ENCODE data around the gene ANGPT4.

The ANGPT4 gene

DNA sequence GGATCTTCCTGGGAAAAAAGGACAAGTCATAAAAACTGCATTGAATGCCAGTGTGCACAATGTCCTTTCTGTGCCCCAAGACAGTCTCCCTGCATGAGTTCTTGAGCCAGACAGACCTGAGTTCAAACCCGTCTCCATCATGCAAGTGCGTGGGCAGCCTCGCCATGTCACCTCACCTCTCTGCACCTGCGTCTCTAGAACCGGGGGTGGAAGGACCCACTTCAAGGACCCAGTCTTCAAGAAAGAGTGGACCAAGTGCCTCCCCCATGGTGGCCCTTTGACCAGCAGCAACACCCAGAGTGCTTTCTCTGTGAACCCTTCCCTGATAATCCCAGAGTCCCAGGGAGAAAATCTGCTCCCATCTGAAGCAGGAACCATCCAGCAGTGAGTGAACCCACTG lies 23.5 kb upstream of the ANGPT4 start:
- no peak for DNase-seq (ENCODE audit: low read depth)

DNA sequence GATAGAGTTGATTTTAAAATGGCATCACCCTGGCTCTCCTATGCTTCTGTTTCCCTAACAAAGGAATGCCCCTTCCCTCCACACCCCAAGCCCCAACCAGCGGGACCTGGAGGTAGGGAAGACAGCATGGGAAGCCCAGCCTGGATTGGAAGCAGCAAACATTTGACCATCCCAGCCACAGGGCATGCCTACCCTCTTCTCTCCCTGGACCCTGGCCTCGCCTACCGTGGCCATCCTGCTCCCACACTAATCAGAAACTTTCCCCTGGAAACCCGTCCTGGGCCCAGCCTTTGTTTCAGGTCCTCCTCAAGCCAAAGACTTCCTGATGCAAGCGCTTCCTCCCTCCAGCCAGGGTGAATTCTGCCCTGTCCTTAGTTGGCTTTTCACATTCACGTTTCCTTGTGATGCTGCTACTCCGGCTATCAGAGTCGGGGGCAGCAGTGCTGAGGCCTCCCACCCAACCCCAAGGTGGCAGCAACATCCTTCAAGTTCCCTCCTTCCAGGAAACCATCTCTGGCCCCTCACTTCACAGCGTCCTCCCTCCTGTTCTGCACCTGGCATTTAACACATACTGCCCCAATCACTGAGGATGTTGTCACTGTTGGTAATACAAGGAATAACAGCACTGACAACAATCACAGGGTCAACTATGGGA lies 18.2 kb upstream of the ANGPT4 start:
- no peak for DNase-seq (ENCODE audit: low read depth)

DNA sequence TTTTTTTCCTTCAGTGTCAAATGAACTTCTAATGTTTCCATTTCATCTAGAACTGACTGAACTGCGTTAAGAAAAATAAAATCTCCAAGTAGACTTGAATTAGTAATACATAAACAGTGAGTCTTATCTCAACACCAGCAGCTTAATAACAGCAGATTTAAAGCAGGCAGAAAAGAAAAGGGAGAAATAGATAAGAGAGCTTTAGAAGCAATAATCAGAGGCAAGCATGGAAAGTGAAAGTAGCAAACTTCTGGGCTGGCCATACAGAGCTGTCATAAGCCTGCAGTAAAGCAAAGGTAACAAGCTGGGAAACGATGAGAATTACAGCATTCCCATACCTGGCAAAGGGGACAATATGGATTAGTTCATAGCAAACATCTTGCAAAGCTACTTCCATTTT lies 16.9 kb upstream of the ANGPT4 start:
- no peak for DNase-seq (ENCODE audit: low read depth)

DNA sequence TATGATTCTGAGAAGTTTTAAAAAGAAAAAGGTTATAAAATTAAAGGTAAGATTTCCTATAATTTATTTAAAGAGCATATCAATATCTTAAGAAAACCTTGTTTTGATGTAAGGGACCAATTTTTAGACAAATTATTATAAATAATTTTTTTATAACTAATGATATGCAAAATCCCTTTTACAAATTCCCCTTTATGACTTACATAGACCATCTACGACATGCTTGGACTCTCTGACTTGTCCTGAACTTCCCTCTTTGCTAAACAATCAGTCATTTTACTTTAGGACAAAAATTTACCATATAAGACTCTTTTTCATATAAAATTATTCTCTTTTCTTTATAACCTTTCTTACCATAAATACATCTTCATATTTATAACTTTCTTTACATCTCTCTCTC lies 15.3 kb upstream of the ANGPT4 start:
- DNase-seq (ENCODE audit: low read depth) = no peak

DNA sequence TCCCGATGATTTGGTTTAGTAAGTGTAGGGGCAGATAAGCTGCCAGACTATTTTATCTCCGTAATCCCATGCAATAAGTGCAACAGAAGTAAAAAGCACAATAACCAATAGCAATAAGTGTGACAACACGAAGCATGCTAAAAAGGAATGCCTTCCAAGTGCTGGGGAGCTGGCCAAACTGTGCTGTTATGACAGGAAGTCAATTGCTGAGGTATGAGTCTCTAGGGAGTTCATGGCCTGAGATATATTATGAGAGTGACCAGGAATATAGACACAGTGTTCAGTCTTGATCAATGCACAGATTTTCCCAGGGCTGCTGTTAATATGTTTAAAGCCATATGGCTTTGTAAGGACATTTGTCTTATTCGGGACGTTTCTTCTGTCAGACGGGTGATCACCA lies 10.5 kb upstream of the ANGPT4 start:
- DNase-seq (ENCODE audit: low read depth) = no peak

DNA sequence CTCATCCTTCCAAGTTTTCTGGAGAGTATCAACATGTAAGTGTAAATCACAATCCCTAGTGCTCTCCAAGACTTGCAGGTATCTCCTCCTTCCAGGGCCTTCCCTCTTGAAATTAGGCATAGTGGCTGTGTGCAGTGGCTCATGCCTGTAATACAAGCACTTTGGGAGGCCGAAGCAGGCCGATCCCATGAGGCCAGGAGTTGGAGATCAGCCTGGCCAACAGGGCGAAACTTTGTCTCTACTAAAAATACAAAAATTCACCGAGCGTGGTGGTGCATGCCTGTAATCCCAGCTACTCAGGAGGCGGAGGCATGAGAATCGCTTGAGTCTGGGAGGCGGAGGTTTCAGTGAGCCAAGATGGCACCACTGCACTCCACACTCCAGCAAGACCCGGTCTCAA lies 9.4 kb upstream of the ANGPT4 start:
- DNase-seq (ENCODE audit: low read depth) = no peak

DNA sequence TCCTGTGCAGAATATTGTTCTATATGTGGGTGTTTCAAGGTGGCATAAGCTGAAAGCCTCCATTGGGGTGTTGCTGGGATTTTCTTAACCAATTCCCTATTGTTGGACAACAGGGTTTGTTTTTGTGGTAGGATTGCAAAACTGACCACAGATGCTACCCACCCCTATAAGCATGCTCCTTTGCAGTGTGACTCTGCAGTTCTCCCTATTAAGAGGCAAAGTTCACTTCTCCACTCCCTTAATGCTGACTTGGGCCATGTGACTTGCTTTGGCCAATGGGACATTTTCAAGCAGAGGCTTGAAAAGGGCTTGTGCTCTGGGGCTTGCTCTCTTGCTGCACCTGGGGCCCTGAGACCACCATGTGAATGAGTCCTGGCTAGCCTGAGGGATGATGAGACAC lies 8.5 kb upstream of the ANGPT4 start:
- no peak for DNase-seq (ENCODE audit: low read depth)

DNA sequence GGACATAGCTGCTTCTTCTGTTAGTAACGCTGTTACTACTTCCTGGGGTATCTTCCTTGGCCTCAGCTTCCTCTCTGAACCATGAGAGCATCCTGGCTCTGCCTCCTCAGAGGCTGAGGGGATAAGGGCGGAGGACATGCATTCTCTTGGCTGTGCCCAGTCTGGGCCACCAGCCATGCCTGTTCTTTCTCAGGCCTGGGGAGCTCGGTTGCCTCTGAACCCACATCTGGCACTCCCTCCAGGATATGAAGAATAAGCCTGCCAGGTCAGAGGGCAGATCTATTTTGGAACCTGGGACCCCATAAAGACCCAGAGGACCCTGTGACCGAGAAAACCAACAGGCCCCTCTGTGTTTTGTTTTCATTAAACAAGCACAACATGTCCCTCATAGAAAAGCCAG lies 6.6 kb upstream of the ANGPT4 start:
- DNase-seq (ENCODE audit: low read depth) = no peak

DNA sequence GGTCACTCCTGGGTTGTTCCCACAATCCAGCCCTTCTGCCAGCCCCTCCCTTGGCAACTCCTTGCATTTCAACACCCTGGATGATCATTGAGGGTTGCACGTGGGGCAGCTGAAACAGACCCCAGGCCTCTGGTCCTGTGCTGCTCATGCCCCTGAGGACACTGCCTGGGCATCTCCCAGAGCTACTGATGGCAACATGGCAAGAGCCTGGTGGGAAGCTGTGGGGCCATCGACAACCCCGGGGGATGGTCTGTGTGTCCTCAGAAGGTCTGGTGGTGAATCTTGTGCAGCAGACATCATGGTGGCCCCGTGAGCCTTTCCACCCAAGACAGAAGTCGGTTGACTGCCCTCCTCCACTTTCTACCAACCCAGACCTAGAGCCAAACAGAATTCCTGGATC lies 4.9 kb upstream of the ANGPT4 start:
- no peak for DNase-seq (ENCODE audit: low read depth)

DNA sequence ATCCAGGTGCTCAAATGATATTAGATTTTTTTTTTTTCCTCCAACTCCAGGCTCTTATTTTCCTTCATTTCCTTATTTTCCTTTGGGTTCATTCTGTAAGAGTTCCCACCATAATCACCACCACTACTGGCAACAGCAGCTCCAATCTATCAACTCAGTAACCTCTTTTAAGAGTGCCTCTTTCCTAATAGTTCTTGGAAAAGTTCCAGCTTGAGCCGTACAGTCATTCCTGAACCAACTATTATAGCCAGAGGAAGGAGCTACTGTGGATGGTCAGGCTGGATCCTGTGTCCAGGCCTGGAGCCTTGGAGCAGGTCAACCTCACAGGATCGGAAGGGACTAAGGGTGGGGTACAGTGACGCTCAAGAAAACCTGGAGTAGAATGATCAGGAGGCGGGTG lies 4.2 kb upstream of the ANGPT4 start:
- no peak for DNase-seq (ENCODE audit: low read depth)

DNA sequence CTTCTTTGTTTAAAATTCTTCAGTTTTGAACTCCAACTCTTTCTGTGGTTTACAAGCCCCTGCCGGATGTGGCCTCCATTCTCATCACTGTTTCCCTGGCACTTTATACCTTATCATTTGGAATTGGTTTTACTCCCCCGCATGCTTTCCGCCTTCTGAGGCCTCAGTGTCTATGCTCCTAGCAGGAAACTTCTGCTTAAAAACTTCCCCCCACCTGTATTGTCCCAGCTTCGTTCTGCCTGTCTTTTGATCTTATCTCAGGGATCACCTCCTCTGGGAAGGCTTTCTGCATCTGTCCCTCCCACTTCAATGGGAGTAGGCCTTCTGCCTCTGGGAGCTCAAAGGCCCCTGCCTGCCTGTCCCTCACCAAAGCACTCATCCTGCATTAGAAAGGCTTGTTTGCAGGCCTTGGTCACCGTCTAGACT lies 3.4 kb upstream of the ANGPT4 start:
- no peak for DNase-seq (ENCODE audit: low read depth)

DNA sequence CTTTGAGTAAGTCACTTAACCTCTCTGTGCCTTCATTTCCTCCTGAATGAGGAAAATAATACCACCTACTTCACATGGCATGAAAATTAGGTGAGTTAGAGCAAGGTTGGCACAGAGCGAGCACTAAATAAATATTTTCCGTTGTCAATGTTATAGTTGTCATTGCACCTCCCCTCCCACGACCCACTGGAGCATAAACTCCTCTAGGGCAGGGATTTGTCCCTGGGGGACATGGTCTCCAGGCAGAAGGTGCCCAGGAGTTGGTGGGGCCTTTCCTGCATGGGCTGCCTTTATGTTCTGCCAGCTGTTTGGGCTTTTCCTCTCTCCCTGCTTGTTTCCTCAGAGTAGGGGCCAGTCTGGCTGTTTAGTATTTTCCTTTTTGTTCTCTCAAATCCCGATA lies 1.3 kb upstream of the ANGPT4 start:
- no peak for DNase-seq (ENCODE audit: low read depth)

DNA sequence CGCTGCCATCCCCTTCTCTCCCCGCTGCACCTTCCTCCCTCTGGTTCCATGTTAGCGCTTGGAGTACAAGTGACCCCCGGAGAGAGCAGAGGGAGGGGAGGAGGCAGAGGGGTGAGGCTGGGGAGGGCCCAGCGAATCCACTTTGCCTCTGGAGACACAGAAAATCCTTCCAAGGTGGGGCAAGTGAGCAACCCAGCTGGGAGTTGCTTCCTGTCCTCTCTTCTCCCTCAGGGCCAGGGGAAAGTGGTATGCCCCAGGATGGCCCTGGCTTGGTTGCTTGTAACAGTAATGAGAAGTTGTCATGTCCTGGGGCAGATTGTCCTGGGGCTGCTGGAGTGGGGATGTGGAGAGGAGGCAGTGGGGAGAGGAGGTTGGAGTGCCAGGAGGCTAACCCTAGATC lies 691 bp upstream of the ANGPT4 start:
- no peak for DNase-seq (ENCODE audit: low read depth)

DNA sequence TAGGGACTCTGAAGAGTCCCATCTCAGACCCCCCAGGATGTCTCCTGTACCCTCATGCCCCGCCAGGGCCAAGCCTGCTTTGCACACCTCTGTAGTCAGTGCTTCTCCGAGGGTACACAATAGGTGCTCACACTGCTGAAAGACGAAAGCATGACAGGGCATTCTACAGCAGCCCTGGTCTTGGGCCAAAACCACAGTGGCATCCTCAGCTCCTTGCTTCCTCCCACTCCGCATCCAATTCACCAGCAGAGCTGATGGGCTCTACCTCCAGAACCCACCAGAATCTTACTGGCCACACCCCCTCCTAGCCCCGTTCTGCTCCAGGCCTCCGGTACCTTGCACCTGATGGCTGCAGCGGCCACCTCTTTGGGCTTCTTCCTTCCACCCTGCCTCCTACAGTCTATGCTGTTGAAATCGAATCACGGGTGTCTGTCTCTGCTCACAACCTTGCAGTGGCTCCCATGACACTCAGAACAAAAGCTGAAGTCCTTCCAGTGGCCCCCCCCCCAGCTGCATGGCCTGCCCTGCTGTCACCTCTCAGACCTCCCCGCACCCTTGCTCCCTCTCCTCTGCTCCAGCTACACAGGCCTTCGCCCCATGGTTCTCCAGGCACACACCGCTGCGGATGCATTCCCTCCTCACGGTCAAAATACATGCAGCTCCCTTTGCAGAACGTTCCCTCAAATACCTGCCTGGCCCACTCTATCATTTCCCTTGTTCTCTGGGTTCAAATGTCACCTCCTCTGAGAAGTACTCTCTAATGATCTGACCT lies 1.2 kb downstream of the ANGPT4 start:
- no peak for DNase-seq (ENCODE audit: low read depth)

DNA sequence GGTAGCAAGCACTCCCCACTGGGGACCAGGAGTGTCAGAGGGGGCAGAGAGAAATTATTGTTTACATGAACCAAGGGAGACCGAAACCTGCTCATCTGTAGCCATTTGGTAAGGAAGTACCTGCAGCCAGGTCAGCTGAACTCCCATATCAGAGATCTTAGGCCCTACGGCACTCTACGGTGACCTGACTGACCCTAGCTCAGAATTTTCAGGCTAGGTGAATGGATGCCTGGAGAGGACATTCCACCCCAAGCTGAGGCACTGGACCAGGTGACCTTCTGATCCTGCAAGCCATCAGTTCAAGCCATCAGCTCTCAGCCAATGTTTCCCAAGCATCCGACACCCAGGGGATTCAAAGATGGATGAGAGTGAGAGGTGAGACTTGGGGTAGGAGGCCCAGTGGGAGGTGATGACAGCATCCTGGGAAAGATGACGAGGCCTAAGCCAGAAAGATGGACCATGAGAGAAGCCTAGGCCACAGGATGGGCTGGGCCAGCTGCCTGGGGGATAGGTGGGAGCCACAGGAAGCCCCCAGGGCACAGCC lies 2.8 kb downstream of the ANGPT4 start:
- DNase-seq (ENCODE audit: low read depth) = no peak

DNA sequence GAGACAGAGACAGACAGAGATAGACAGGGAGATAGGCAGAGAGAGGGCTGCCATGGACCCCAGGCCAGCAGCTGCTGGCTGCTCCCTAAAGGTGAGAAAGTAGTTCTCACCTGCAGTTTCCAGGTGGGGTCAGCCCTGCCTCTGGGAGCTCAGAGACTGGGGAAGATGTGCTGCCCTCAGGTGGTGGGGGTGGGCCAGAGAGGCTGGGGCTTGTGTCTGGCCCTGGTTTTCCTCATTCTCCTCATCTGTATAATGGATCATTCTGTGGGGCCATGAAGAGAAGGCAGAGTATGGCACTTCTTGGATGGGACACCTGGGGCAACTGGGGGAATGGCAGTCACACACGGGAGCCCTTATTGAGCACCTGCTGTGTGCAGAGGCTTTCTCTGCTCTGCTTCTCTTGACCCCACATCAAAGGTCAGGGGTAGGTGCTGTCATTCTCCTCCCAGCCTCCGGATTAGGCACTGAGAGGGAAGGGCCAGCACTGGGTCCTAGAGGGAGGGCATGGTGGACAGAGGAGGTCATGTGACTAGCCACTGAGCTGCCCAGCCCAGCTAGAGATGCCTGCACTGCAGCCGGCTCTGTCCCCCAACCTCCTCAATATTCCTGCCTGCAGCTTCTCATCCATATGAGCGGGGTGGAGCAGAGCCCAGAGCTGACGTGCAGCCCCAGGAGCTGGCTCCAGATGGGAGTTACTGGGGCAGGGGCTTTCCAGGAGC lies 4.1 kb downstream of the ANGPT4 start:
- no peak for DNase-seq (ENCODE audit: low read depth)

DNA sequence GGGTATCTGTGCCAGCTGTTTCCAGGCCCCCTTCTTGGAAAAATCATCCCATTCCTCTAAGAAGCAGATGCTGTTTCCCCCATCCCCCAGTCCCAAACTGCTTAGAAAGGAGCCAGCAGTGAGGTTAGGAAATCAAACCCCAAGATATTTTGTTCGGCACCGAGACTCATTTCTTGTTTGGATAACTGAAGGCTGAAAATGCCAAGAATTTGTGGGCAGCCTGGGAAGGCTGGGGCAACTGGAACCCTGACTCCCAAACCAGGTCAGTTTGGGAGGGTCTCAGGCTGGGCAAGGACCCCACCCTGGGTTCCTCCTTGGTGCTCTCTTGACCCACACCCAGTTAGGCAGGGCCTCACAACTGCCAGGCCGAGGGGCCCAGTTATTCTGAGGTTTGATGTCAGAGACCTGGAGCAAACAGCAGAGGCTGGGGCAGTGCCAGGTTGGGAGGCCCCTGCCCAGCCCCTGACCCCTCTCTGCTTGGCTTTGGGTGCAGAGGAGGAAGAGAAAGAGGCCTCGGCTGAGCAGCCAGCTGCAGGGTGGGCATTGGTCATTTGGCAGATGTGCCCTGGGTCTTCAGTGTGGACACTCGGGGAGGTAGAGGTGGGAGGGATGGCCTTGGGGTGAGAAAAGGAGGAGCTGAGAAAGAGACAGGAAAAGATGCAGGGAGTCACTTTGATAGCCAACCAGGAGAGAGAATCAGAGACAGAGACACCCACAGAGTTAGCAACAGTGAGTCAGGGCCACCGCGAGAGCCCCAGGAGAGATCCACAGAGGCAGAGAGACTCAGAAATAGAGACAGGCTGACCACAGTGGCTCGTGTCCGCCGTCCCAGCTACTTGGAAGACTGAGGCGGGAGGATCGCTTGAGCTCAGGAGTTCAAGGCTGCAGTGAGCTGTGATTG lies 5.0 kb downstream of the ANGPT4 start:
- DNase-seq (ENCODE audit: low read depth) = no peak

DNA sequence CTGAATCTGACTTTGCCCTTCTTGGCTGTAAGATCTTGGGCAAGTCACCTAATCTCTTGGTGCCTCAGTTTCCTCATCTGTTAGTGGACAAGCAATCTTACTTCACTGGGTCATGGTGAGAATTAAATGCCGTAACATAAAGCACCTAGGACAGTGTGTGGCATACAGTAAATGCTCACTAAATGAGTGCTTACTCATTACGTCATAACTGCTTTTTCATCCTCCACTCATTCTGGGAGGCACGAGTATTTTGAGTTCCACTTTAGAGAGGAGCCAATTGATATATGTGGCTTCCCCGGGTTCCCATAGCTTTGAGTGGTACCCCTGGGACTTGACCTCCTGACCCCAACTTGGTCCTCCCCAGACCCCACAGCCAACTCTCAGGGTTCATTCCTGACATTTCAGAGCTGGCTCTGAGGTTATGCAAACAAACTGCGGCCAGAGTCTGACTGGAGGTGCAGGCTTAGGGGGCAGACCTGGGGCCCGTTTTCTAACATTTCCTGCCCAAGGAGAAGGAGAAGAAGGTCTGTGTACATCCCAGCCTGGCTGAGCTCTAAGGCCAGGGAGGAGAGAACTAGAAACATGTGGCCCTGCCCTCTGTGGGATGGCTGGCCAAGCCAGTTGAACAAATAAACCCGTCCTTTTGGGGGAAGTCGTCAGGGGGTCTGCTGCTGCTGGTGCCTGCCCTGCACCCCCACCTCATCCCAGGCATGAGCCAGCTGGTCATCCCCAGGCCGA lies 5.8 kb downstream of the ANGPT4 start:
- no peak for DNase-seq (ENCODE audit: low read depth)

DNA sequence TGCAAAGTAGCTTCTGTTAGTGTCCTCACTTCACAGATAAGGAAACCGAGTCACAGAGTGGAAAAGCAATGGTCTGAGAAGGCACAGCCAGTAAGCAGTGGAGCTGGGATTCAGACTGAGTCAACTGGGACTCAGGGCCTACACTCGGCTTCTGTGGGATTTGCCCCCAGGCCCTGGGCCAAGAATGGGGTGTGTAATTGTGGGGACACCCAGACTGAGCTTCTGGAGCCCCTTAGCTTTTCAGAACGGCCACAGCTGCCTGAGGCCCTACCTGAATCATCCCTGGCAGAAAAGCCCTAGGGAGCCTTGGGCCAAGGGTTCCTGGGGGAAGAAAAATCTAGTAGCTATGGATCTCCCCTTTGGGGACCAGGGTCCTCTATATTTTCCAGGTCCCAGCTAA lies 6.5 kb downstream of the ANGPT4 start:
- no peak for DNase-seq (ENCODE audit: low read depth)

DNA sequence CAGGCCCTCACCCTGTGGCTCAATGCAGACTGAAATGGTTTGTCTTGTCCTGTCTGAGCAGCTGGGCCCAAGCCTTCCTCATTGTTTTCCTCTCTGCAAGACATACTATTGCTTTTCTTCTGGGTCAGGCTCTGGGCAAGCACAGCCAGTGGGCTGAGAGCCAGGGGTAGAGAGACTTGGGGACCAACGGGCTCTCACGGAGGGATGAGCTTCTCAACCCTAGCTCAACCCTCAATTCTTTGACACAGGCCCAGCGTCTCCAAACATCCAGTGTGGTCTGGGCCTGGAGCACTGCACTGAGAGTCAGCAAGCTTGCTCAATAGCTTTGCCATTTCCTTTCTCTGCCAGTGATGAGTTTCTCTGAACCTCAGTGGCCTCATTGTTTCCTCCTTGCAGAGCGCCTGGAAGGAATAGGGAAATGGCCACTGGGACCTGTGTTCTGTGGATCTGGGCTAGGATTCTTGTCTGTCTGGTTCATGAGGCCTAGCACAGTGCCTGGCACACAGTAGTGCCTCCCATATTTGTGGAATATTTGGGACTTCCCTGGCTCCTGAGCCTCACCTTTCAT lies 9.3 kb downstream of the ANGPT4 start:
- no peak for DNase-seq (ENCODE audit: low read depth)

DNA sequence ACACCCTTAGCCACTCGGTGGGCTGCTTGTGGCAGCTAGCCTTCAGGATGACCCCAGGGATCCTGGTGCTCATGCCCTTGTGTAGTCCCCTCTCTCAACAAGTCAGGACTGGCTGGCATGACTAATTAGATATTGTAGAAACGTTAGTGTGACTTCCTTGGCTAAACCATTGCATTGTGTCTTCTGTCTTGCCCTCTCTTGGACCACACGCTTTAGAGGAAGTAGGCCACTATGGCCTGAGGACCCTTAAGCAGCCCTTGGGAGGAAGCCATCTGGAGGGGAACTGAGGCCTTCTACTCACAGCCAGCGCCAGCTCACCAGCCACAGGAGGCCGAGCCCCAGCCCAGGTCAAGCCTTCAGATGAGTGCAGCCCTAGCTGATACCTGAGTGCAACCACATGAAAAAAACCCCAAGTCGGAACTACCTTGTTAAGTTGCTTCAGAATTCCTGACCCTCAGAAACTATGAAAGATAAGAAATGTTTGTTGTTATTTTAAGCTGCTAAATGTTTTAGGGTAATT lies 10.1 kb downstream of the ANGPT4 start:
- DNase-seq (ENCODE audit: low read depth) = no peak
